Measurements from ENCODE around the gene CACNA1H.
"Not testable (repeated sequence)": the region's sequence is repeated elsewhere in the genome, so short reads cannot be mapped to it uniquely, and the experiment has no call there.

CACNA1H gene

DNA sequence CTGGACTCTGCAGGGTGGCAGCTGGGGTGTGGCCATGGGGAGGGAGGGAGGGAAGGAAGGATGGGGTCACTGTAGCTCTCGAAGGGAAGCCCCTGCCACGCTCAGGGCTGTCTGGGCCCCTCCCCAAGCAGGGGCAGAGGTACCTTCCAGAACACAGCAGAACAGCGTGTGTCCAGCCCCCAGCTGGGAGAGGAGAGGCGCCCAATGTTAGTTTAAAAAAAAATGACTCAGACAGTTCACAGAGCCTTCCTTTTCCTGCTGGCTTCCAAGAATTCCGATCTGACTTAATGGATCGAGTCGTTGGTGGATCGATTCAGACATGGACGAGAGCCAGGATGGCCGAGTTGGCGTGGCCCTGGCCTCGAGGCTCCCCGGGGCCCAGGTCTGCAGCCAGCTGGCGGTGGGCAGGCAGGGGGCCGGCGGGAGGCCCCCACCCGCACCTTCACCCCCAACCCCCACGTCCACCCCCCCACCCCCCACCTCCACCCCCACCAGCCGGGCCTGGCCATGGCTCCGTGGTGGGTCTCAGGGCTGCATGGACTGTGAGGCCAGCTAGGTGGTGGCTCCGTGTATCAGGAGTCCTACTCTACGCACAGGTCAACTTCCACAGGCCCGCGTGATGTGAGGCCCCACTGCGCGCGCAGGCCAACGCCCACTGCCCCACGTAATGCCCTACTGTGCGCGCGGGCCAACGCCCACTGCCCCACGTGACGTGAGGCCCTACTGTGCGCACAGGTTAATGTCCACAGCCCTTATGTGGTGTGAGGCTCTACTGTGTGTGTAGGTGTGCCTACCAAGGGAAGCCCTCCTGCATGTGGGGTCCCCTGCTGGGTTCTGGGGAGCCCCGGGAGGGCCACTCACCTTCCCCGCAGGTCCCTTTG, 21.8 kb downstream of the CACNA1H start:
- DNase-seq (ENCODE audit: low spot score), result no peak

DNA sequence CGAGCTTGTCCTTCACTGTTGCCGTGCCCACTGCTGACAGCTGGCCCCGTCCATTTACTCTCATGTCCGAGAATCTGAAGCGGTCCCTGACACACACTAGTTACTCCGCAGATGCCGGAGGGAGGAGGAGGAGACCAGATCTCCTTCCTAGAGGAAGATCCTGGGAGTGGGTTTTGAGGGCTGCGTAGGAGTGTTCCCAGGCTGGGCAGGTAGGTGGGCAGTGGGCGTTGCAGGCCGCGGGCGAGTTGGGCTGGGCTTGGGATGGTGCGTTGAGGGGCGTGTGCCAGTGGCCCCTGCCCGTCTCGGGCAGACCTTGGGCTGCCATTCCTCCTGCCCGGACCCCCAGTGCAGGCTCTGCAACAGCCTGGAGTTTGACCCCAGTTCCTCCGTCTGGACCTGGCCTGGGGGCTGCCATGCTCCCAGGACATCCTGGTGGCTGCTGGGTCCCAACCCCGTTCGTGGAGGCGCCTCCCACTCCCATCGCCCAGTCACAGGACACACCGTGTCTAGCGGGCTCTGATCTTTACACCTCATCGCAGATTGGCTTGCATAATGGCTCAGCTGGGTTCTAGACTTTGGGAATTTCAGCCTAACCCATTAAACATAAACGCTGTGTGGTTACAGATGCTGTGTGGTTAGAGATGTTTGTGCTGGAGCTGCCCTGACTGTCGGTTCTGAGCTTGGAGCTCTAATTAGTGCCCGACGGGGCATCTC, 22.8 kb downstream of the CACNA1H start:
- DNase-seq (ENCODE audit: low spot score), result no peak

DNA sequence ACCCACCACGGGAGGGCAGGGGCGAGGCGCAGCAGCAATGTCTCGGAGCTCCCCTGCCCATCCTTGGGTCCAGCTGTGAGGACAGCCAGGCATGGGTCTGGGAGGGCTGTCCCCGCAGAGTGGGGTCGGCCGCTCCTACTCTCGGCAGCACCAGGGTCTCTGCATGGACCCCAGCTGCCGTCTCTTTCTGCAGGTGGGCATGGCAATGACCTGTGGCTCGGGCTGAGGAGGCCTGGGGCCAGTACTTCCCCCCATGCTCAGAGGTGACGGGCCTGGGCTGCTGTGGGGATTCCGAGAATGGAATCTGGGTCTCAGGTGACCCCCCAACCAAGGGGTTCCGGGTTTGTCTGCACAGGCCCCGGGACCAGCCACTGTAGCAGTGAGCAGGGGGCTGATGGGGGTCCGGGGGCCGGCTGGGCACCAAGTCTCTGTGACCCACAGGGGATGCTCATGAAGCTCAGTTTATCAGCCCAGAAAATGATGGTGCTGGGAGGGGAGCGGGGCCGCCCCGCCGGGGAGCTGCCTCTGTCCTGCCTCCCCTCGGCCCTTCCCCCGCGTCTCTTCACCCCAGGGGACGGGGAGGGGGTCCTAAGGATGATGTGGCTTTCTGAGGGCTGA, 23.5 kb downstream of the CACNA1H start:
- no peak for DNase-seq (ENCODE audit: low spot score)

DNA sequence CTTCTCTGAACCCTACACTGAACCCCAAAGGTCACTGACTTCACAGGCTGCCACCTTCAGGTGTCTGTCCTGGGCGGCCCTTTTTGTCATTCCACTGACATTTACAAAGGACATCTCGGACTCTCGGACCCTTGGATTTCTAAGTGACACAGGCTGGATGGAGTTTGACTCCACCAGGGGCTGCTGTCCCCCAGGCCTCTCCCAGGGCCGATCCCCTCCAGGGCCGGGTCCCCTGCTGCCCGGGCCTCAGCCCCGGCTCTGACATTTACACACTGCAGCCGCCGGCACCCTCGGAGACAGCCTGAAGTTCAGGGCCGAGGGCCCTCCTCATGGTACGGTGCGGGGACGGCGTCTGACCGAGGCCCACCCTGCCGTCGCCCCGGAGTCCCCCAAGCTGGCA, 24.1 kb downstream of the CACNA1H start:
- no peak for DNase-seq (ENCODE audit: low spot score)

DNA sequence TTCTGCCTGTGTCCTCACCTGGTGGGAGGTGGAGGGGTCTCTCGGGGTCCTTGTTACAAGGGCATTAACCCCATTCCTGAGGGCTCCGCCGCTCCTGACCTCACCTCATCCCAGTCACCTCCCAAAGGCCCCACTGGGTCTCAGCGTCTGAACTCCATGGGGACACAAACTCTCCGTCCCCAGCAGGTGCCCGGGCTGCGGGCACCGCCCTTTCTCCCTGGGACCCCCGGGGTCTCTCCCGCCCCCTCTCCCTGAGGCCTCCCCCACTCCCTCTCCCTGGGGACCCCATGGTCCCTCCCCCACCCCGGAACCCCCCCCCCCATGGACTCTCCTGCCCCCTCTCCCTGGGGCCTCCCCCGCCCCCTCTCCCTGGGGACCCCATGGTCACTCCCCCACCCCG, 24.8 kb downstream of the CACNA1H start:
- no peak for DNase-seq (ENCODE audit: low spot score)

DNA sequence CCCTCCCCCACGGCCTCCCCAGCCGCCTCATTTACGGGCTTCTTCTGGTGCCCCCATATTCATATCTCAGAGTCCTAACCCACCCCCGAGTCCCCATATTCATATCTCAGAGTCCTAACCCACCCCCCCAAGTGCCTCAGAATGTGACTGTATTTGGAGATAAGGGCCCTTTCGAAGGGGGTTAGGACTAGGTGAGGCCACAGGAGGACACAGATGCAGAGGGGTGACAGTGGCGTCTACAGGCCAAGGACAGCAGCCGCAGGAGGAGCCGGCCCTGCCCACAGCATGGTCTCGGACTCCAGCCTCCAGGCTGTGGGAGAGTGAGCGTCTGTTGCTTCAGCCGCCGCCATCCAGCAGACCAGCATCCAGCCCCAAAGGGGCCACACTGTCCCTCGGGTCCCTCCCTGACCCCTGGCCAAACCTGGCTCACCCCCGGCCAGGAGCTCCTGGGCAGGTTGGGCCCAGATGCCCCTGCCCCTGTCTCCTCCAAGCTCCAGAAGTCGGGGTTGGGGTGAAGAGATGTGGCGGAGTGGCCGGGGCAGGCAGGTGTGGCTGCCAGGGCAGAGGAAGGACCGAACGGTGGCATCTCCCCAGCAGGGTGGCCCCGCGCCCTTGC, 25.5 kb downstream of the CACNA1H start:
- DNase-seq (ENCODE audit: low spot score), result no peak

DNA sequence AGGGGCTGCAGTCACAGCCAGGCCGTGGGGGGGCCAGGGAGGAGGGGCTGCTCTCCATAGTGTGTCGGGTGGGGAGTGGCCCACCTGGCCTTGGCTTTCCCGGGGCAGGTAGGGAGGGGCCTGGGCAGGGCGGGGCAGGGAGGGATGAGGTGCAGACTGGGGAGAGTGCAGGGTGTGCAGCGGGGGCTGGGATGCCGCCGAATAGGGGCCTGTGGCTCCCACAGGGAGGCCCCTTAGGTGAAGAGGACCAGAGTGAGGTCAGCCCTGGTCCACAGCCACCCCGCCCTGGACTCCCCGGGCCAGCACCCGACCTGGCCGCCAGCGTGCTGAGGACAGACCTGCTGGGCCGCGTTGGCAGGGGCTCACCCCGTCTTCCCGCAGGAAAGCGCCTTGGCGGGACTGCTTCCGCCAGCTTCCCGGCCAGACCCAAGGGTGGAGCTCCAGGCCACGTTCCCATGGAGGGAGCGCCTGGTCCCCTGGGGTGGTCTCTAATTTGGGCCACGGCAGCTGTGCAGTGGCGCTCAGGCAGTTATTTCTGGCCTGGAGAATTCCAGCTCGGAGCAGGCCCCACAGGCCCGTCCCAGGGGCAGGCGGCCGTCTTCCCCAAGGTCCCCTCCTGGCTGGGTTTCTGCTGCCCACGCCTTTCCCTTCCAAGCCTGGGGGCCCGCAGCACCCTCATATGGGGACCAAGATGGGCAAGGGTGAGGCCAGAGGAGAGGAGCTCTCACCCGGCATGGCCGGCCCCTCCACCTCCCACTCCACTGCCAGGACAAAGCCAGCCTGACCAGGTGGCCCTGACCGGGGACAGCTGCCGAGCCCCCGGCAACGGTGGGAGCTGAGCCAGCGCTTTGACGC, 27.9 kb downstream of the CACNA1H start:
- DNase-seq (ENCODE audit: low spot score), result no peak

DNA sequence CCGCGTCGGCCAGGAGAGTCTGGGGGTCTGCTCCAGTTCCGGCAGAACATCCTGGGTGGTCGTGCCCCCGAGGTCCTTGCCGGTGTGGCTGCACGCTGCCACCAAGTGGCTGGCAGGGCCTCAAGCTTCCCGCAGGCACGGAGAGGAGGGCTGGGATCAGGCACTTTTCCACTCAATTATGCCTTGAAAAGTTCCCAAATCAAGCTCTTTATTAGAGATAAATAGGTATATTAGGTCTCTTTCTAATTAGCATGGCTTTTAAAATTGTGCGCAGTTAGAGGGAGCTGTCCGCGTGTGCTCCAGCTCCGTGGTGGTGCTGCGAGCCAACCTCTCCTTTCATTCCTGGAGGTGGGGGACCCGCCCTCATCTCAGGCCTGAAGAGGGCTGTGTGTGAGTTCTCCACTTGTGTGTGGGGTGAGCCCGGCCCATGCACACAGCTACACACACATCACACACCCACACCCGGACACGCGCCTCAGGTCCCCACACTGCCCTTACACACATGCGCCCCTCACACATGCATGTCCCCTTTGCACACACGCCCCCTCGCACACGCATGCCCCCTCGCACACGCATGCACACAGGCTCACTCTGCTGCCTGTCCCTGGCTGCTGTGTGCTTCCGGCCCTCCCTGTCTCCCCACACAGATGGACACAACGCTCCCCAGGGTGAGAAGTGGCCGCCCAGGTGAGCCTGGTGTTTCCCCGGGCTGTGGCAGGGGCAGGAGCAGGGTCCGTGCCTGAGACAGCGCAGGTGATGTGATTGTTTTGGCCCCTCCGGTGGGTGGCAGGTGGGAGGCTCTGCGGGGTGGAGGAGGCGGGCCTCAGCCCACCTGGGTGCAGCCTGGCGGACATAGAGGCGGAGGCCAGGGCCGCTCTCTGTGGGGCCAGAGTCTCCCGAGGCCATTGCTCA, 28.8 kb downstream of the CACNA1H start:
- no peak for DNase-seq (ENCODE audit: low spot score)

DNA sequence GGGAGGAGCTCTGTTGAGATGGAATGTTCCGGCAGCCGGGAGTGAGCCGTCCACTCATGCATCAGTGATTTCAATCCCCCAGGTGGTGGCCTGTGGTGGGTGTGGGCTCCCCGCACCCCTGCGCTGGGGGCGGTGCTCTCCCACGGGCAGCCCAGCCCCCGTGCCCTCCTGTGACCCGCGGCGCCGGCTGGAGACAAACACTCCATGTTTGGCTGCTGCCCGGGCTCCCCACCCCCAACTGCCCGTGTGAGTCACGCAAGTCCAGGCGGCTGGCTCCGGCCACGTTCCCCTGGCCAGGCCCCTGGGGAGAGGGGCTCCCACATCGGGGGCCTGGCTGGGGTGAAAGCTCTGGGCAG, 29.4 kb downstream of the CACNA1H start:
- no peak for DNase-seq (ENCODE audit: low spot score)

DNA sequence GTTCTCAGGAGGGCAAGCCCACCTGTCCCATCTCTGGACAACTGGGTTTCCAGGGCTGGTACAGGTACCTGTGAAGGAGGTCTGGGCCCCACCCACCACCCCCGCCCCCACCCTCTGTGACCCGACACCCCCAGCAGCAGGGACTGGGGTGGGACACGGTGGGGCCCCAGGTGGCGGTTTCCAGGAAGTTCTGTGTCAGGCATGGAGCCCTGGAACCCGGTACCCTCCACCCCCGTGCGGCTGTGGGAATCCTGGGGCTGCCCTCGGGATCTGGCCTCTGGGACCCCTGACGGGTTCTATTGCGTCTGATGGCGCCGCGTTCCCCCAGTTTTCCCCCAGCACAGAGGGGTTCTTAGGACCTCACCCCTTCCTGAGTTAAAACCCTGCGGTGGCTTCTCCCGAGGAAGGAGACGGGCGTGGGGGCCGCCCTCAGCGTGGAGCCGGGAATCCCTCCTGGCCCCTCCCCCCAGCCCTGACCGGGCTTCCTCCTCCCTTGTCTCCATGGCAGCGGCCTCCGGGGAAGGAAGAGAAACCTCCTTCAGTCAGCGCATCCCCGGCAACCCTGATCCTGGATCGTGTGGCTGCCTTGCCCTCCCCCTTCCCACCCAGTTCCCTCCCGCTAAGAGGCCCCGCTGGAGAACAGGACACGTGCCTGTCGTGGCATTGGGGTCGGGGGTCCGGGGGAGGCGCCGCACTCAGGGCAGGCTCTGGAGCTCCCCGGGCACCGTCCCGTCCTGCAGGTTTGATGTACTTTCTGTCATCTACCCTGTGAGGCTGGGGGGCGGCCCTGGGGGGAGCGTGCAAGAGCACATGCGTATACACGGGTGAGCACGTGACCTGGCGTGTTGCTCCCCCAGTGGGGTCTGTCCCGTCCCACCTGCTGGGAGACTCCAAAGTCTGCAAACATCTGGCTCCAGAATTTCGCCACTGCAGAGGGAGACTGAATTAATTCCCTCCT, 30.3 kb downstream of the CACNA1H start:
- no peak for DNase-seq (ENCODE audit: low spot score)

DNA sequence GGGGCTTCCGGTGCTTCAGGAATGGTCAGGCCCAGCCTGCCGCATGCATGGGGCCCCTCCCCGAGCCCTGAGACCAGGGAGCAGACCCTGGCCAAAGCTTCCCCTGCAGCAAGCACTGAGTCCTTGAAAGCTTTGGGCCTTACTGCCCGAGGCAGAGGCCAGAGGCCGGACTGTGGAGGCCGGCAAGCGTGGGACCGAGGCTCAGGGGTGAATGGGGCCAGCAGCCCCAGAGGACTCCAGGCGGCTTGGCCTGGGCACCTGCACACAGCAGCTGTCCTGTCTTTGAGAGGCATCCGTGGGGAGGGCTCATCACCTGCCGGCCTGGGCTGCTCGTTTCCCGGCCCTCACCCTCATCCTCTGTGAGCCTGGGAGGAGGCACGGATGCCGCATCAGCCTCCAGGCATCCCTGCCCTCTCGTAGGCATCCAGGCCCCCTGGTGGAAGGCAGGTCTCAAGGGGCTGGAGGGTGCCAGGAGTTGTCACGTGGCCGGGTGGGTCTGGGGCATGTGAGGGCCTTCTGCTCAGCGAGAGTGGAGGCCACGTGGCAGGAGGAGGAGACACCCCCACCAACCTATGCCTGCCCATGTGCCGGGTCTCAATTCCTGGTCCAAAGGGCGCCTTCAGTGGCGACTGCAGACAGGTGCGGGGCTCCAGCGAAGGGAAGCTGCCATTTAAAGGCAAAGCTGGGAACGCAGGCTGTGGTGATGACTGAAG, 31.4 kb downstream of the CACNA1H start:
- DNase-seq (ENCODE audit: low spot score), result no peak

DNA sequence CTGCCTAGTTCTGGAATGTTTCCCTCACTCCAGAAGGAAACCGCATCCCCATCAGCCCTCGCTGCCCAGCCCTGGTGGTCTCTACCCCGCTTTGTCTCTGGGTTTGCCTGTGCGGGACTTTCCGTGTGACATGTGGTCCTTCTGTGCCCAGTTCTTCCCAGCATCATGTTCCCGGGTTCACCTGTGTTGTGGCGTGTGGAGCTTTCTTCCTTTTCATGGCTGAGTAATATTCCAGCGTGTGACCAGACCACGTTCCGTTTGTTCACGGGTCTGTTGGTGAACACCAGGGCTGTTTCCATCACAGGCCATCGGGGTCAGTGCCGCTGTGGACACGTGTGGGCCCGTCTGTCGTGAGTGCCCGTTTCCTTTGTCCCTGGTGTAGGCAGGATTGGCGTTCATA, 32.1 kb downstream of the CACNA1H start:
- no peak for DNase-seq (ENCODE audit: low spot score)

DNA sequence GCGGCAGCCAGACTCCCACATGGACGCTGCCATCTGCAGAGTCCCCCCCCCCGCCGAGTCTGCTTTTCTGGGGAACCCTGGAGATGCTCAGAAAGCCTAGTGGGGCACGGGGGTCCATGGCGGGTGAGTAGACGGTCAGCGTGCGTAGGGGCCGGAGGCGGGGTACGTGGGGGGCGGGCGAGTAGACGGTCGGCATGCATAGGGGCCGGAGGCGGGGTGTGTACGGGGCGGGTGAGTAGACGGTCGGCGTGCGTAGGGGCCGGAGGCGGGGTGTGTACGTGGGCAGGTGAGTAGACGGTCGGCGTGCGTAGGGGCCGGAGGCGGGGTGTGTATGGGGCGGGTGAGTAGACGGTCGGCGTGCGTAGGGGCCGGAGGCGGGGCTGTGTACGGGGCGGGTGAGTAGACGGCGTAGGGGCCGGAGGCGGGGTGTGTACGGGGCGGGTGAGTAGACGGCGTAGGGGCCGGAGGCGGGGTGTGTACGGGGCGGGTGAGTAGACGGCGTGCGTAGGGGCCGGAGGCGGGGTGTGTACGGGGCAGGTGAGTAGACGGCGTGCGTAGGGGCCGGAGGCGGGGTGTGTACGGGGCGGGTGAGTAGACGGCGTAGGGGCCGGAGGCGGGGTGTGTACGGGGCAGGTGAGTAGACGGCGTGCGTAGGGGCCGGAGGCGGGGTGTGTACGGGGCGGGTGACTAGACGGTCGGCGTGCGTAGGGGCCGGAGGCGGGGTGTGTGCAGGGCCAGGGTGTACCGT, 32.7 kb downstream of the CACNA1H start:
- DNase-seq (ENCODE audit: low spot score), result not testable (repeated sequence)

DNA sequence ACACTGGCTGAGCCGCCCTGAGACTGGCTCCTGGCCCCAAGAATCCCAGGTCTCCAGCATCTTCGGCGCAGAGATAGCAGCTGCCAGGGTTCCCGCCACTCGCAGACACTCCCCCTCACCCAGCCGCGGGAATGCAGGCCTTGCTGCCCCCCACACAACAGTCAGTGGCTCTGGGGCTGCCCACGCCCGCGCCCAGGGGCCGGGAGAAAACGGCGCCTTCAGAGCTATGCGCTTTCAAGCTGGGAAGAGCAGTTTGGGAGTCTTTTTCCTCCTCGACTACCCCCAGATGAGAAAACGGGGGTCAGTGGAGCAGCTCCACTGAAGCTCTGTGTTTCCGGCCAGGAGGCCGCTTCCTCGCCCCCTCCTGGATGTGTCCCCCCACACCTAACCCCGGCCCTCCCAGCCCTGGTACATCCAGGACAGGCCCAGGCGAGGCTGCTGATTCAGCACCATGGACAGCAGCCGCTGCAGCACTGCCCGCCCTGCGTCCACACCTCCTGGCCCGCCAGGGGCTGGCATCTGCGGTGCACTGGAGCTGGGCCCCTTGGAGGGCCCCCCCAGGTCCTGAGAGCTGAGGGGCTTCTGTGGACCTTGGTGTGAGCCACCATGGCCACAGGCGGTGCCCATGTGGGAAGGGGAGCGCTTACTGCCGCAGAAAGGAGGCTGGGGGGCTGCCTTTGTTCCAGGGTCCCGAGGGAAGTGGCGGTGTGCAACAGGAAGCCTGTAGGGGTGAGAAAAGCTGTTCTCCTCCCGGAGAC, 35.7 kb downstream of the CACNA1H start:
- DNase-seq (ENCODE audit: low spot score), result peak; percentile 56

DNA sequence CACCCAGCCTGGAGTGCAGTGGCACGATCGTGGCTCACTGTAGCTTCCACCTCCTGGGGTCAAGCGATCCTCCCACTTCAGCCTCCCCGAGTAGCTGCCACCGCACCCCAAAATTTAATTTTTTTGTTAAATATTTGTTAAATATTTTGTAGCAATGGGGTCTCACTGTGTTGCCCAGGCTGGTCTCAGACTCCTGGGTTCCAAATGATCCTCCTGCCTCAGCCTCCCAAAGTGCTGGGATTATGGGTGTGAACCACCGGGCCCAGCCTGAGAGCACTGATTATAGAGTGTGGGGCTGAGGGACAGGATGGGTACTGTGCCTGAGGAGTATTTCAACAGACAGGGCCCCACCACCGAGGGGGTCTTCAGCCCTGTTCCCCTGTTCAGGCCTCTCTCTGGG, 36.5 kb downstream of the CACNA1H start:
- DNase-seq (ENCODE audit: low spot score), result no peak

DNA sequence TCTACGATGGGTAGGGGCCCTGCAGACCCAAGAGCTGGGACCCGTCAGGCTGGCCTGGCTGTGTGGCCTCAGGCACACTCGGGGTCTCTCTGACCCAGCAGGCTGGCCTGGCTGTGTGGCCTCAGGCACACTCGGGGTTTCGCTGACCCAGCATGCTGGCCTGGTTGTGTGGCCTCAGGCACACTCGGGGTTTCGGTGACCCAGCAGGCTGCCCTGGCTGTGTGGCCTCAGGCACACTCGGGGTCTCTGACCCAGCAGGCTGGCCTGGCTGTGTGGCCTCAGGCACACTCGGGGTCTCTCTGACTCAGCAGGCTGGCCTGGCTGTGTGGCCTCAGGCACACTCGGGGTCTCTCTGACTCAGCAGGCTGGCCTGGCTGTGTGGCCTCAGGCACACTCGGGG, 37.9 kb downstream of the CACNA1H start:
- not testable (repeated sequence) for DNase-seq (ENCODE audit: low spot score)

DNA sequence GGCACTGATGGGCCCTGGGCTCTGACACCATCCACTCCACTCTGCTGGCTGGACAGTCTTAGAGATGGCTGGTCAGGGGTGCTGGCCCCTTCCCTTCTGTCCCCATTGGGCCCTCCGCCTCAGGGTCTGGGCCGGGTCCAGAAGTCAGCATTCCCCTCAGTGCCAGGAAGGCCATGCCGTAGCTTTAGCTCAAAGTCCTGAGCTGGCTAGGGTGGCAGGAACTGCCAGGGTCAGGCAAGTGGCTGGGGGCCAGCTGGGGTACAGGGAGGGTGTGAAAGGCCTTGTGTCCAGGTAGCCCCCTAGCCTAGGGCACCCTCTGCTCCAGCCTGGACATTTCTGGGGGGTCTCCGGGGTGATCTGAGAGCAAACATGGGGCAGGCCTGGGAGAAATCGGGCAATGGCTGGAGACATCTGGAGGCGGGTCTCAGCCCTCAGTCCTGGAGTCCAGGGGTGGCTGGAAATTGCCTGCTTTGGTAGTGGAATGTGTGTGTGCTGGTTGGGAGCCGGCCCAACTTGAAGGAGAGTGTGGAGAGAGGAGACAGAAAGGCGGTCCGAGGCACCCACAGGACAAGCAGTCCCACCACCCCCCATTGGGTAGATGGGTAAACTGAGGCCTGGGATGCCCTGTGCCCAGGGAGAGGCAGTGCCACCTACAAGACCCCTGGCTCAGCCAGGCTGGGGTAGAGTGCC, 39.6 kb downstream of the CACNA1H start:
- no peak for DNase-seq (ENCODE audit: low spot score)
